ENCODE data around the gene SIDT2. TPM values are rescaled to one million over a fixed set of nuclear protein-coding genes. Genes with fewer than 3 reads are reported as not detected.
A peak's percentile ranks its signal among the peaks of the same experiment; 100 is the strongest.

SIDT2 gene
- total and polyA plus RNA-seq, 5 donors, result 28.6 to 57.4 (median 39.1) TPM

GRCh38 chr11:117199053-117199915, 20.7 kb downstream of the SIDT2 start, which contains the start of gene TAGLN:
TSS of gene TAGLN (plus strand) at chr11:117199370. CDS start at chr11:117203014, 3,644 bp downstream.
- Histone ChIP-seq H3K27ac (ENCODE audit: low read length) (peak within 1 kb of the TSS; percentile 78), H3K27me3 (ENCODE audit: control insufficient read depth, insufficient read depth) (no peaks in the 10 kb centered on the region), H3K4me1 (ENCODE audit: control insufficient read depth, insufficient read depth, low read length) (peaks cover 8% of the 10 kb centered on the region), H3K4me3 (ENCODE audit: low read length) (peak within 1 kb of the TSS; percentile 40), H3K9me3 (ENCODE audit: control insufficient read depth, low read length) (no peaks in the 10 kb centered on the region)
- 14% methylated on average over 34 of the region's 34 CpGs for WGBS
- ATAC-seq (peak; percentile 82 to 85), DNase-seq (peak; percentile 91 to 96 (median 95))
- intact Hi-C loops (cut with DNase I), result no loop called here

GRCh38 chr11:117199916-117200812, 21.6 kb downstream of the SIDT2 start:
- peak; percentile 5 to 8 for ATAC-seq
- Histone ChIP-seq H3K9me3 (ENCODE audit: control insufficient read depth, low read length) (no peaks in the 10 kb centered on the region), H3K27ac (ENCODE audit: low read length) (peak overlapping the region; percentile 43), H3K4me3 (ENCODE audit: low read length) (peak overlapping the region; percentile 40), H3K4me1 (ENCODE audit: control insufficient read depth, insufficient read depth, low read length) (peaks cover 9% of the 10 kb centered on the region), H3K27me3 (ENCODE audit: control insufficient read depth, insufficient read depth) (no peaks in the 10 kb centered on the region)
- WGBS, result 32% methylated on average over 13 of the region's 13 CpGs
- DNase-seq, result peak; percentile 43 to 65 (median 64)
- intact Hi-C loops (cut with DNase I), result no loop called here

- Histone ChIP-seq H3K4me3 (ENCODE audit: low read length) (peak overlapping the region; percentile 40), H3K9me3 (ENCODE audit: control insufficient read depth, low read length) (no peaks in the 10 kb centered on the region), H3K27ac (ENCODE audit: low read length) (peak overlapping the region; percentile 43), H3K27me3 (ENCODE audit: control insufficient read depth, insufficient read depth) (no peaks in the 10 kb centered on the region), H3K4me1 (ENCODE audit: control insufficient read depth, insufficient read depth, low read length) (peaks cover 13% of the 10 kb centered on the region)
- intact Hi-C loops (cut with DNase I), result no loop called here
- WGBS, result 40% methylated on average over 12 of the region's 12 CpGs
- no peak for ATAC-seq
- DNase-seq, result peak; percentile 28 to 66 (median 57)
Observed at GRCh38 chr11:117200813-117201657, 22.5 kb downstream of the SIDT2 start.

GRCh38 chr11:117201658-117202305, 23.2 kb downstream of the SIDT2 start:
- WGBS, result 41% methylated on average over 14 of the region's 14 CpGs

GRCh38 chr11:117202386-117203068, 24.0 kb downstream of the SIDT2 start:
- DNase-seq, result peak in 2 of 3 donors; percentile 48 to 56
- H3K4me1 ChIP-seq (ENCODE audit: control insufficient read depth, insufficient read depth, low read length), result peaks cover 13% of the 10 kb centered on the region

More at GRCh38 chr11:117201658-117202305, 23.2 kb downstream of the SIDT2 start:
- no peak for ATAC-seq
- DNase-seq, result peak in 2 of 3 donors; percentile 76 to 82
- H3K4me1 ChIP-seq (ENCODE audit: control insufficient read depth, insufficient read depth, low read length), result peaks cover 13% of the 10 kb centered on the region
- no peaks in the 10 kb centered on the region for H3K27me3 ChIP-seq (ENCODE audit: control insufficient read depth, insufficient read depth)
- peak overlapping the region; percentile 40 for H3K4me3 ChIP-seq (ENCODE audit: low read length)
- peak overlapping the region; percentile 43 for H3K27ac ChIP-seq (ENCODE audit: low read length)
- intact Hi-C loops (cut with DNase I), result no loop called here
- H3K9me3 ChIP-seq (ENCODE audit: control insufficient read depth, low read length), result no peaks in the 10 kb centered on the region

GRCh38 chr11:117203069-117203407, 24.5 kb downstream of the SIDT2 start:
- Histone ChIP-seq H3K27me3 (ENCODE audit: control insufficient read depth, insufficient read depth) (no peaks in the 10 kb centered on the region), H3K9me3 (ENCODE audit: control insufficient read depth, low read length) (no peaks in the 10 kb centered on the region), H3K27ac (ENCODE audit: low read length) (no peak overlapping the region), H3K4me1 (ENCODE audit: control insufficient read depth, insufficient read depth, low read length) (peaks cover 13% of the 10 kb centered on the region), H3K4me3 (ENCODE audit: low read length) (no peak overlapping the region)
- ATAC-seq (no peak), DNase-seq (peak in 2 of 3 donors; percentile 53 to 54)
- WGBS, result 92% methylated on average over 10 of the region's 10 CpGs
- intact Hi-C loops (cut with DNase I), result no loop called here

More at GRCh38 chr11:117202386-117203068, 24.0 kb downstream of the SIDT2 start:
- intact Hi-C loops (cut with DNase I), result no loop called here
- Histone ChIP-seq H3K27me3 (ENCODE audit: control insufficient read depth, insufficient read depth) (no peaks in the 10 kb centered on the region), H3K9me3 (ENCODE audit: control insufficient read depth, low read length) (no peaks in the 10 kb centered on the region), H3K27ac (ENCODE audit: low read length) (peak overlapping the region; percentile 43), H3K4me3 (ENCODE audit: low read length) (peak overlapping the region; percentile 40)
- no peak for ATAC-seq
- 64% methylated on average over 7 of the region's 7 CpGs for WGBS

GRCh38 chr11:117204283-117205080, 25.9 kb downstream of the SIDT2 start:
- peak in 2 of 3 donors; percentile 60 to 71 for DNase-seq
- Histone ChIP-seq H3K4me1 (ENCODE audit: control insufficient read depth, insufficient read depth, low read length) (peaks cover 13% of the 10 kb centered on the region), H3K27ac (ENCODE audit: low read length) (no peak overlapping the region), H3K27me3 (ENCODE audit: control insufficient read depth, insufficient read depth) (no peaks in the 10 kb centered on the region), H3K9me3 (ENCODE audit: control insufficient read depth, low read length) (no peaks in the 10 kb centered on the region), H3K4me3 (ENCODE audit: low read length) (no peak overlapping the region)
- intact Hi-C loops (cut with DNase I), result loop anchor here in 1 of 4 donors (5.0 kb wide), 1 partner anchor 72 kb away; no protein-coding TSS in a partner anchor
- WGBS, result 56% methylated on average over 17 of the region's 17 CpGs
- no peak for ATAC-seq

GRCh38 chr11:117205211-117205818, 26.8 kb downstream of the SIDT2 start:
- 72% methylated on average over 11 of the region's 11 CpGs for WGBS

More at GRCh38 chr11:117205211-117205818, 26.8 kb downstream of the SIDT2 start:
- Histone ChIP-seq H3K4me1 (ENCODE audit: control insufficient read depth, insufficient read depth, low read length) (peaks cover 13% of the 10 kb centered on the region), H3K9me3 (ENCODE audit: control insufficient read depth, low read length) (no peaks in the 10 kb centered on the region), H3K27me3 (ENCODE audit: control insufficient read depth, insufficient read depth) (no peaks in the 10 kb centered on the region), H3K27ac (ENCODE audit: low read length) (peak overlapping the region; percentile 71), H3K4me3 (ENCODE audit: low read length) (no peak overlapping the region)
- intact Hi-C loops (cut with DNase I), result loop anchor here in 1 of 4 donors (5.0 kb wide), 1 partner anchor 73 kb away; no protein-coding TSS in a partner anchor
- ATAC-seq (no peak), DNase-seq (peak in 2 of 3 donors; percentile 34 to 52)
